22Rv1 (cell line): ENCODE measurements around the gene ZNF385B.

Source experiments
- CTCF ChIP-seq: fragments of 450-650 bp; IDR thresholded peaks from 2 replicates; pipeline ENCODE4 v1.5.1; 2017; ENCODE audit warnings: mild to moderate bottlenecking
- ZFX ChIP-seq: fragments of 450-650 bp; IDR thresholded peaks from 2 replicates; pipeline ENCODE4 v1.6.1; 2017; ENCODE audit warnings: antibody characterized with exemption, borderline replicate concordance

- no peak for TF ChIP-seq CTCF
- no peak for TF ChIP-seq ZFX
Measured at GRCh38 chr2:179661986-179662385, 199.4 kb downstream of the ZNF385B start.
